ENCODE data around the gene KNSTRN. TPM values are rescaled to one million over a fixed set of nuclear protein-coding genes. Genes with fewer than 3 reads are reported as not detected.

Gene KNSTRN
- total and polyA plus RNA-seq, 4 donors = 7.5 to 16.6 (median 14.0) TPM

DNA sequence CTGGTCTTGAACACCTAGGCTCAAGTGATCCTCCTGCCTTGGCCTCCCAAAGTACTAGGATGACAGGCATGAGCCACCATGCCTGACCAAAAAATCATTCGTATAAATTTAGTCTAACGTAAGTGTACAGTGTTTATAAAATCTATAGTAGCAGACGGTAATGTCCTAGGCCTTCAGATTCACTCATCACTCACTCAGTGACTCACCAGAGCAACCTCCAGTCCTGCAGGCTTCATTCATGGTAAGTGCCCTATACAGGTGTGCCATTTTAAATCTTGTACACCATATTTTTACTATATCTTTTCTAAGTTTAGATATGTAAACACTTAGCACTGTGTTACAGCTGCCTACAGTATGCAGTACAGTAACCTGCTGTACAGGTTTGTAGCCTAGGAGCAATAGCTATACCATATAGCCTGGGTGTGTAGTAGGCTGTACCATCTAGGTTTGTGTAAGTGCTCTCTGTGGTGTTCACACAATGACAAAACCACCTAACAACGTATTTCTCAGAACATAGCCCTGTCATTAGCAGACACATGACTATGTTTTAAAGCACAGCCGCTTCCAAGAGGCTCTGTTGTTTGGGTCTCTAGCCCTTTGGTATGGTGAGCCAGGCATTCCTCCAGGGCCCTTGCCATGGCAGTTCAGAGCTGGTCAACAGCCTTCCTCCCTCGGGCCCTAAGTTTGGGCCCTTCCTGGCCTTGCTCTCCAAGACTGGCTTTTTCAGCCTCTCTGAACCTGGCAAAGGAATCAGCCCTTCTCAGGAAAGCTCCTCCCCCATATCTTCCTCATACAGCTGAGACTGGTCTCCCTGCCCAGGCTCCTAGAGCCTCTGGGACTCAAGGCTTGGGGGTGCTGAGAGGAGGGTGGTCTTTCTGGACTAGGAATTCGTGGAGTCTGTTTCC lies 39.9 kb upstream of the KNSTRN start:
- Histone ChIP-seq H3K27me3 (ENCODE audit: control insufficient read depth in 3 of 3, insufficient read depth in 3 of 3, low read length in 2 of 3) (no peaks in the 10 kb centered on the region), H3K4me1 (ENCODE audit: control insufficient read depth in 5 of 5, insufficient read depth in 5 of 5, low read length in 5 of 5) (peaks cover 0 to 53% (median 34%) of the 10 kb centered on the region in 5 donors), H3K9ac (ENCODE audit: insufficient read depth in 1 of 2, low read length in 2 of 2) (peak overlapping the region in 1 of 2 donors; percentile 16), H3K27ac (ENCODE audit: low read depth in 1 of 2, low read length in 1 of 2) (peak overlapping the region; percentile 13 to 23), H3K36me3 (ENCODE audit: control insufficient read depth in 4 of 4, insufficient read depth in 4 of 4, low read length in 4 of 4) (no peaks in the 10 kb centered on the region), H3K9me3 (ENCODE audit: control insufficient read depth in 4 of 4, insufficient read depth in 3 of 4, low read length in 3 of 4) (no peaks in the 10 kb centered on the region), H3K4me3 (no peak overlapping the region)
- TF ChIP-seq CTCF (IDR thresholded peaks at IDR 0.05; ENCODE audit: control extremely low read depth, extremely low read depth) = no peak
- 71 to 79% methylated on average over 7 of the region's 7 CpGs for WGBS, 2 donors
- ATAC-seq (ENCODE audit: insufficient read depth, low FRiP score) = no peak
- peak in 2 of 3 donors; percentile 51 to 71 for DNase-seq

DNA sequence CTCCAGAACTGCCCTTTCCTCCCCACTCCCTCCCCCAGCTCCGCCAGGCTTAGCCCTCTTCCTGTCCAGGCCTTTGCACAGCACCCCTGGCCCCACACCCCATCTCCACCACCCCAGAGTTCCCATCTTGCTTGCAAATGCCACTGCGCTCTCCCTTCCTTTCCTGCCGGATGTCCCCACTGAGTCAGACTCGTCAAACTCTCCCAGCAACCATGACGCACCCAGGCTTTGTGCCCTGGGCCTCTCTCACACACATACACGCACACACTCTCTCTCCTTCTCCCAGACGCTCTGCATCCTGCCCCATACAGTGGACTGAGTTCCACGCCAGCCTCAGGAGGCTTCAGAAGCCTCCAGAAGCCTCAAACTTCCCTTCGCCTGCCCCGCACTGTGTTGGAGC lies 39.0 kb upstream of the KNSTRN start:
- TF ChIP-seq CTCF (IDR thresholded peaks at IDR 0.05; ENCODE audit: control extremely low read depth, extremely low read depth) = no peak
- Histone ChIP-seq H3K27ac (ENCODE audit: low read depth in 1 of 2, low read length in 1 of 2) (peak overlapping the region; percentile 29 to 43), H3K4me1 (ENCODE audit: control insufficient read depth in 5 of 5, insufficient read depth in 5 of 5, low read length in 5 of 5) (peaks cover 0 to 46% (median 29%) of the 10 kb centered on the region in 5 donors), H3K27me3 (ENCODE audit: control insufficient read depth in 3 of 3, insufficient read depth in 3 of 3, low read length in 2 of 3) (no peaks in the 10 kb centered on the region), H3K4me3 (no peak overlapping the region), H3K9me3 (ENCODE audit: control insufficient read depth in 4 of 4, insufficient read depth in 3 of 4, low read length in 3 of 4) (no peaks in the 10 kb centered on the region), H3K36me3 (ENCODE audit: control insufficient read depth in 4 of 4, insufficient read depth in 4 of 4, low read length in 4 of 4) (no peaks in the 10 kb centered on the region), H3K9ac (ENCODE audit: insufficient read depth in 1 of 2, low read length in 2 of 2) (peak overlapping the region in 1 of 2 donors; percentile 16)
- WGBS, 2 donors = 68% methylated on average over 10 of the region's 10 CpGs
- ATAC-seq (ENCODE audit: insufficient read depth, low FRiP score) (no peak), DNase-seq (peak in 1 of 3 donors; percentile 60)

GRCh38 chr15:40344217-40344616 lies 38.3 kb upstream of the KNSTRN start:
- Histone ChIP-seq H3K9me3 (ENCODE audit: control insufficient read depth in 4 of 4, insufficient read depth in 3 of 4, low read length in 3 of 4) (no peaks in the 10 kb centered on the region), H3K27me3 (ENCODE audit: control insufficient read depth in 3 of 3, insufficient read depth in 3 of 3, low read length in 2 of 3) (no peaks in the 10 kb centered on the region), H3K4me3 (no peak overlapping the region), H3K4me1 (ENCODE audit: control insufficient read depth in 5 of 5, insufficient read depth in 5 of 5, low read length in 5 of 5) (peaks cover 0 to 44% (median 22%) of the 10 kb centered on the region in 5 donors), H3K36me3 (ENCODE audit: control insufficient read depth in 4 of 4, insufficient read depth in 4 of 4, low read length in 4 of 4) (no peaks in the 10 kb centered on the region), H3K27ac (ENCODE audit: low read depth in 1 of 2, low read length in 1 of 2) (no peak overlapping the region), H3K9ac (ENCODE audit: insufficient read depth in 1 of 2, low read length in 2 of 2) (no peak overlapping the region)
- TF ChIP-seq CTCF (IDR thresholded peaks at IDR 0.05; ENCODE audit: control extremely low read depth, extremely low read depth) = no peak
- WGBS, 2 donors = 45 to 46% methylated on average over 6 of the region's 6 CpGs
- ATAC-seq (ENCODE audit: insufficient read depth, low FRiP score) (no peak), DNase-seq (no peak)

Data from lung (tissue), 12 donors.